NCI-H2107 (cell line): ENCODE measurements around the gene KBTBD13.

Source experiments
- DNase-seq: peaks from one replicate; lab custom pipeline; 2025; lab: John Stamatoyannopoulos, UW

KBTBD13 gene

GRCh38 chr15:65115086-65115485 is 38.5 kb downstream of the KBTBD13 start, which contains the start of gene UBAP1L:
TSS of gene UBAP1L (minus strand) at chr15:65115200. CDS start at chr15:65106215, 8,985 bp downstream.
- DNase-seq = no peak

- peak; percentile 3 for DNase-seq
Observed at GRCh38 chr15:65115542-65115941, 39.0 kb downstream of the KBTBD13 start.
